Measurements from ENCODE around the gene HDAC2. TPM values are rescaled to one million over a fixed set of nuclear protein-coding genes. Genes with fewer than 3 reads are reported as not detected.

The HDAC2 gene
- total and polyA plus RNA-seq, 2 of the 13 experiments (the other 11 are each of a cell fraction or from before 2014, with no cell fraction given): 99.6 to 114 TPM

GRCh38 chr6:113970805-113971676, at the start of gene HDAC2 (continued):
- peak; percentile 93 for TF ChIP-seq ZNF639 (CRISPR knock-in tag; conservative IDR thresholded peaks at IDR 0.05)
- peak; percentile 94 for TF ChIP-seq NR0B2 (CRISPR knock-in tag; IDR thresholded peaks at IDR 0.05)
- peak; percentile 87; the same call in 1 of the 2 replicates for TF ChIP-seq JUNB (CRISPR knock-in tag; IDR thresholded peaks at IDR 0.05; ENCODE audit: borderline replicate concordance)
- no peak for TF ChIP-seq SNRNP70 (IDR thresholded peaks at IDR 0.05; ENCODE audit: low read depth, low read length)
- TF ChIP-seq ZBTB39 (CRISPR knock-in tag; IDR thresholded peaks at IDR 0.05): 0 out of 2 replicates have a peak, but pooled peaks have one; percentile 49
- peak; percentile 98 for TF ChIP-seq ZNF616 (CRISPR knock-in tag; IDR thresholded peaks at IDR 0.05; ENCODE audit: low read depth)
- TF ChIP-seq ZNF770 (CRISPR knock-in tag; IDR thresholded peaks at IDR 0.05): peak; percentile 93
- no peak for TF ChIP-seq ZFP36 (IDR thresholded peaks at IDR 0.05; ENCODE audit: borderline replicate concordance, low read depth, low read length, partially characterized antibody)
- no peak for TF ChIP-seq NPAS2 (CRISPR knock-in tag; IDR thresholded peaks at IDR 0.05; ENCODE audit: borderline replicate concordance)
- peak; percentile 66 for TF ChIP-seq RARA (CRISPR knock-in tag; IDR thresholded peaks at IDR 0.05)
- peak; percentile 47; the same call in 1 of the 2 replicates for TF ChIP-seq ZBED4 (CRISPR knock-in tag; IDR thresholded peaks at IDR 0.05; ENCODE audit: borderline replicate concordance)
- peak; percentile 81; the same call in 1 of the 2 replicates for TF ChIP-seq CAMTA2 (CRISPR knock-in tag; IDR thresholded peaks at IDR 0.05; ENCODE audit: borderline replicate concordance)
- TF ChIP-seq FOXO1 (CRISPR knock-in tag; IDR thresholded peaks at IDR 0.05): peak; percentile 86
- peak; percentile 88 for TF ChIP-seq KAT8 (CRISPR knock-in tag; IDR thresholded peaks at IDR 0.05)
